Measurements from ENCODE around the gene FASN.

GRCh38 chr17:82114447-82114846, 16.4 kb upstream of the FASN start:
- no peak for TF ChIP-seq CTCF (conservative IDR thresholded peaks at IDR 0.05; ENCODE audit: low read length)
- no peak for TF ChIP-seq EZH2phosphoT487 (IDR thresholded peaks at IDR 0.05; ENCODE audit: borderline replicate concordance, low read depth, low read length)
